ENCODE data around the gene MYMK.
A peak's percentile ranks its signal among the peaks of the same experiment; 100 is the strongest.

The MYMK gene

GRCh38 chr9:133535306-133535877 lies 10.6 kb upstream of the MYMK start:
- DNase-seq (ENCODE audit: low read depth) = no peak

GRCh38 chr9:133534346-133535291 lies 9.9 kb upstream of the MYMK start, which contains the start of gene ADAMTSL2:
Gene ADAMTSL2, plus strand, starts transcription at chr9:133534704. Its CDS starts 2,009 bp downstream, at chr9:133536713.
- DNase-seq (ENCODE audit: low read depth) = peak; percentile 19

- no peak for DNase-seq (ENCODE audit: low read depth)
Measured at GRCh38 chr9:133533857-133534256, 9.1 kb upstream of the MYMK start.

DNA sequence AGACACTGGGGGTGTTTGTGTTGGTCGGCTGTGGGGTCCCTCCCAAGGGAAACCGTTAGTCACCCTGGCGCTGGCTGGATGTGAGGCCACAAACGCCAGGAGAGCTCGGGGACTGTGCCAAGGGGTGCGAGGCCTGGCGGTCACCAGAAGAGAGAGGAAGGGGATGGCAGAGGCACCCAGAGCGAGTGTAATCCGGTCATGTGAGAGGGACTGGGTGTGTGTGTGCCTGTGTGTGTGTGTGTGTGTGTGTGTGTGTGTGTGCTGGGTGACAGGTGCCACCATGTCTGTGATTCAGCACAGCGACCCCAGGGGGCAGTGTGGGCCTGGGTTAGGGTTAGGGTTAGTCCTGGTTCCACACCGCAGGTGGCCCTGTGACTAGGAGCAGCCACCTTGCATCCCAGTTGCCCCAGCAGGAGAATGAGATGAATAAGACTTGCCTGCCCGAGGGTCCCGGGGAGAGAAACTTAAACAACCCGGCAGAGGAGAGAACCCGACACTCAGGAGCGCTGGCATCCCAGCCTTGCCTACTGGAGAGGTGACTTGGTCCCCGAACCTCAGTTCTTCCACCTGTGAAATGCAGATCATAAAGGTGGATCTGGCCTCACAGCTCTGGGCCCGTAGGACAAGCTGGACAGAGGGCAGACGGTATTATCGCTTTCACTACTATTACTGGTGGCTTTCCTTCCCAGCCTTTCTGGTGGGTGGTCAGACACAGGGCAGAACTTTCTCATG lies 8.3 kb upstream of the MYMK start:
- peak; percentile 27 for DNase-seq (ENCODE audit: low read depth)

GRCh38 chr9:133531293-133531692 lies 6.5 kb upstream of the MYMK start:
- DNase-seq (ENCODE audit: low read depth) = no peak

DNA sequence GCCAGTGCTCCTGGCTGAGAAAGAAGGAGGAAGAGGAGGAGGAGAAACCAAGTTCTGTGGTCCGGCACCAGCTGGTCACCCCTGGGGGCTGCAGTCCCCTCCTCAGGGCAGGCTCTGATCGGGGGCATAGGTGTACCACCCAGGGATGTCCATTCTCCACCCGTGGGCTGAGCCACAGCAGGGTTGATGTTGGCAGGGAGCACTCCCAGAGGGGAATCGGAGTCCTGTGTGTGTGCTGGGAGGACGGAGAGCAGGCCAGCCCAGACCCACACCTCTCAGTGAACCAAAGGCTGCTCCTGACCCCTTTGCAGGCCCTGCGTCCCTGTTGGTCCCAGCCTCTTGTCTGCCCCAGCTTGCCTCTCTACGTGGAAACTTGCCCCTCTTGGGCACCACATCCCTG lies 5.1 kb upstream of the MYMK start:
- DNase-seq (ENCODE audit: low read depth) = no peak

GRCh38 chr9:133529457-133529856 lies 4.7 kb upstream of the MYMK start:
- no peak for DNase-seq (ENCODE audit: low read depth)

GRCh38 chr9:133528876-133529241 lies 4.1 kb upstream of the MYMK start:
- DNase-seq (ENCODE audit: low read depth) = no peak

- no peak for DNase-seq (ENCODE audit: low read depth)
Measured at GRCh38 chr9:133528001-133528875, 3.5 kb upstream of the MYMK start.

- DNase-seq (ENCODE audit: low read depth) = no peak
Measured at GRCh38 chr9:133527444-133527920, 2.7 kb upstream of the MYMK start.

DNA sequence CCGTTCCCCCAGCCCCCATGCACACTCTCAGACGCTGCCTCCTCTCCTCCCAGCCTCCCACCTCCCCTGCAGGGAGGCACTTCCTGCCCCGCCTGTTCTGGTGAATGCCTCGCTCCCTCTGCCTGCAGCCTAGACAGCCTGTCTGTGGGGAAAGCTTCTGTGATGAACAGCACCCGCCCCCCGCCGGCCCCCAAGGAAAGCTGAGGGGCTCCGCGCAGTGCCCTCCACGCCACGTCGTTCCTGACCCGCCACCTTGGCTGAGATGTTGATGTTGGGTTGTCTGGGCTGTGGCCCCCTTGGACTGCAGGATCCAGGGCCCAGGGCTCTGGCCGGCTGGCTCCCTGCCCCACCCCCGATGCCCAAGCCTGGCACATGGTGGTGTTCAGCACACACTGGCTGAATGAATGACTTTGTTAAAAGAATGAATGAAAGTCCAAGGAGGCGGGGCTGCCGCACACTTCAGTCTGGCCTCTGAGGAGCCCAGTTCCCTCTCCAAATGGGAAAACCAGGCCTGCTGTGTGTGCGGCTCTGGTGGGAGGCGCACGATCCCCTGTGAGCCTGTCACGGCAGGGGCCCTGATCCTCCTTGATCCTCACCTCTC lies 2.1 kb upstream of the MYMK start:
- DNase-seq (ENCODE audit: low read depth) = no peak

DNA sequence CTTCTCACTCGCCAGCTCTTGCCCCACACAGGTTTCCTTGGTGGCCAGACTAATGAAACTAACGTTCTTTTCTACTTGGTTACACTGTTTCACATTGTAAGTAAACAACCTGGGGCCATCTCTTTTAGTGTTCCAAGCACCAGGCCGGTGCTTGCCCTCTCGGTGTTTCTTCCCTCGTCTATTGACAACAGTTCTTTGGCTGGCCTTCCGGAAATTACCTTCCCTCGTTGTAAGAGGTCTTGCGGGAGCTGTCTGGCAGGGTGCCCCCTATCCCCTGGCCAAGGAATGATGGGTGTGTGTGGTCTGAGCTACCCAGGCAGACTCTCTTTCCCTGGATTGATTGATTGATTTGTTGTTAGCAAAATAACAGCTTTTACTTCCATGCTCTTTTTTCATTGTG lies 918 bp upstream of the MYMK start:
- DNase-seq (ENCODE audit: low read depth) = no peak

GRCh38 chr9:133524146-133524545 lies 613 bp downstream of the MYMK start:
- DNase-seq (ENCODE audit: low read depth) = no peak

DNA sequence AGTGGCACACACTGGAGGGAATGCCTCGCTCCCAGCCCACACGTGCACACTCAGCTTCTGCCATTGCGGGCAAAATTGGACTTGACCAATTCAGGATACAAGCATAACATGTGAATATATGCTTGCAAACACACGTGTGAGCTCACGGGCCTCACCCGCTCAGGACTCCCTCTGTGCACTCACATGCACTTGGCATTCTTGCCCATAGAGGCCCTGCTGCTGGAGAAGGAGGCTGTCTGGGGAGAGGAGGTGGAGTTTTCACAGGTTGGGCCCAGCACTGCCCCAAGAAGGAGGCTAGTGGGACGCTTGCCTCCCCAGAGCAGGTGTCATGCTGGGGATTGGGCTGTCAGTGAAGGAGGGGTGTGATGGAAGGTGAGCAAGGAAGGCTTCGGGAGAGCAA lies 1.7 kb downstream of the MYMK start:
- no peak for DNase-seq (ENCODE audit: low read depth)

GRCh38 chr9:133522073-133522910 lies 2.5 kb downstream of the MYMK start:
- DNase-seq (ENCODE audit: low read depth) = no peak

DNA sequence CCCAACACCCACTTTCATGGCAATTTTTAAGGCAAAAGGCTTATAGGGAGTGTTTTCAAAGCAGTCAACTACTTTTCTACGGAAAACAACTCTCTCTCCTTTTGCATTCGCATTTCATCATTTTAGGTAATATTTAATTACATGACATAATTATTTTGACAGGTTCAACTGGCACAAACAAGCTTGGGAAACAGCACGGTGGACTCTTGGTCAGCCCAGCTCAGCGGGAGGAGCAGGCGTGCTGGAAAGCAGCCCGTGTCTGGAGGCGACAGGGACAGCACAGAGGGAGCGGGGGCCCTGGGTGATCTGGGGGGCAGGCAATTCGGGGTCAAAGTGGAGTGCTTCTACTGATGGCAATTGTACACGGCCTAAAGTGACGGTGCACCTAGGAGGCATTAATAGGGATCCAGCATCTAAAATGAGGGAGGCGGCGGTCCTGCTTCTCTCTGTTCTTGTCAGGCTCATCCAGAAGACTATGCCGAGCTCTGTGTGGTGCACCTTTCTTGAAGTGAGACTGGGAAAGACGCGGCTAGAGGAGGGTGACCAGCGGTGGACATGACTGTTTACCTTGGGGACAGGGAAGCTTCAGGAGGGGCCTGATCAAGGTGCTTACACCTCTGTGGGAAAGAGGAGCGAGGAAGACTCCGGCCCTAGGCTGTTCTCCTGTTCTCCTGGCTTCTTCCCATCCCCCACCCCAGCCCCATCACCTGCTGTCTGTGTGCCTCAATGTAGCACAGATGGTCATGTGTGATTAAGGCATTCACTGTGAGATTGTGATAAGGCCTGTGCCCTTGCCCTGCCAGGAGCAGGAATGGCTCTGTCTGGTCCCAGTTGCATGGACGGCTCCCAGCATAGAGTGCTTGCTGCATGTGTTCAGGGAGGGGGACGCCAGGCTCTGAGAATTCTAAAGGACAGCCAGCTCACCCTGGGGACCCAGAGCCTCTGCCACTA lies 3.4 kb downstream of the MYMK start:
- no peak for DNase-seq (ENCODE audit: low read depth)

DNA sequence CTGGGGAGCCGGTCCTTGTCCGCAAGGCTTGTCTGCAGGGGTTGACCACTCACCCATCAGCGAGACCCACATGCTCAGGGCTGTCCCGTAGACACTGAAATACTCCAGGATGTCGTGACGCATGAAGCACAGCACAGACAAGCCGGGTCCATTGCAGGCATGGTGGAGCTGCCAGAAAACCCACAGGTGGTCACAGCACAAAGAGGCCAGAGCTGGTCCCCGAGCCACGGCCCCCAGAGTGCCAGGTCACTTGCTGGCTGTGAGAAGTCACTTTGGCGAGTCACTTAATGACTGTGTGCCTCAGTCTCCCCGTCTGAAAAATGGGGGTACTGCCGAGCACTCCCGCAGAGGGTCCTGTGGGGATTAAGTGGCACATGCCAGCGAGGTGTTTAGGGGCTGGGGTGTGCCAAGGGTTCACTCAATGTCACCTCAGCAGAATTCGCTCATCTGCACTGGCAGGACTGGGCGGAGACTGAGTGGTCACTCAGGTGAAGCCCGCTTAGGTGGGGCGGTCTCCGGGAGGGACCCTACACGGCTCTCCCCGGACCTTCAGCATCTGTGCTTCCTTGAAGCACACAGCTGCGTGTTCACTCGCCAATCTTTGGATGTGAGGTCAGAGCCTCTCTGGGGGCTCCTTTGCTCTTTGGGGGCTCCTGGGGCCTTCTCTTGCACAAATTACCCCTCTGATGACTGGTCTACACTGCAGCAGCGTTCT lies 4.5 kb downstream of the MYMK start:
- no peak for DNase-seq (ENCODE audit: low read depth)

- no peak for DNase-seq (ENCODE audit: low read depth)
Measured at GRCh38 chr9:133519693-133520092, 5.1 kb downstream of the MYMK start.
